ENCODE results near the gene CFAP20. TPM values are rescaled to one million over a fixed set of nuclear protein-coding genes. Genes with fewer than 3 reads are reported as not detected.

Gene CFAP20
- total RNA-seq, 1 experiment from 2014 or later, result 36.9 TPM

GRCh38 chr16:58170223-58170622, 41.0 kb upstream of the CFAP20 start:
- POLR2A ChIA-PET, result interaction anchor here (0.7 to 1.0 kb wide), 2 partner anchors 20 to 219 kb away, joined by 3 read pairs; no protein-coding TSS in a partner anchor
- Mint-ChIP-seq H3K9me3 (ENCODE audit: unreplicated experiment) (no peaks in the 10 kb centered on the region), H3K36me3 (ENCODE audit: insufficient read depth, unreplicated experiment) (peaks cover 81% of the 10 kb centered on the region), H3K4me3 (ENCODE audit: unreplicated experiment) (no peak overlapping the region), H3K4me1 (ENCODE audit: insufficient read depth, unreplicated experiment) (no peaks in the 10 kb centered on the region), H3K27ac (ENCODE audit: low read depth, unreplicated experiment) (no peak overlapping the region), H3K27me3 (ENCODE audit: insufficient read depth, unreplicated experiment) (no peaks in the 10 kb centered on the region)
- BruUV-seq (replicated peaks), result no TSS peak
- CTCF ChIA-PET, result interaction anchor here (0.7 kb wide), 2 partner anchors 41 to 151 kb away, joined by 3 to 4 read pairs; no protein-coding TSS in a partner anchor
- DNase-seq (ENCODE audit: unreplicated experiment), result no peak
- intact Hi-C loops (cut with micrococcal nuclease), result no loop called here
- TF ChIP-seq, protein P1, sequence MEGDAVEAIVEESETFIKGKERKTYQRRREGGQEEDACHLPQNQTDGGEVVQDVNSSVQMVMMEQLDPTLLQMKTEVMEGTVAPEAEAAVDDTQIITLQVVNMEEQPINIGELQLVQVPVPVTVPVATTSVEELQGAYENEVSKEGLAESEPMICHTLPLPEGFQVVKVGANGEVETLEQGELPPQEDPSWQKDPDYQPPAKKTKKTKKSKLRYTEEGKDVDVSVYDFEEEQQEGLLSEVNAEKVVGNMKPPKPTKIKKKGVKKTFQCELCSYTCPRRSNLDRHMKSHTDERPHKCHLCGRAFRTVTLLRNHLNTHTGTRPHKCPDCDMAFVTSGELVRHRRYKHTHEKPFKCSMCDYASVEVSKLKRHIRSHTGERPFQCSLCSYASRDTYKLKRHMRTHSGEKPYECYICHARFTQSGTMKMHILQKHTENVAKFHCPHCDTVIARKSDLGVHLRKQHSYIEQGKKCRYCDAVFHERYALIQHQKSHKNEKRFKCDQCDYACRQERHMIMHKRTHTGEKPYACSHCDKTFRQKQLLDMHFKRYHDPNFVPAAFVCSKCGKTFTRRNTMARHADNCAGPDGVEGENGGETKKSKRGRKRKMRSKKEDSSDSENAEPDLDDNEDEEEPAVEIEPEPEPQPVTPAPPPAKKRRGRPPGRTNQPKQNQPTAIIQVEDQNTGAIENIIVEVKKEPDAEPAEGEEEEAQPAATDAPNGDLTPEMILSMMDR (IDR thresholded peaks at IDR 0.05; ENCODE audit: unreplicated experiment), result no peak

DNA sequence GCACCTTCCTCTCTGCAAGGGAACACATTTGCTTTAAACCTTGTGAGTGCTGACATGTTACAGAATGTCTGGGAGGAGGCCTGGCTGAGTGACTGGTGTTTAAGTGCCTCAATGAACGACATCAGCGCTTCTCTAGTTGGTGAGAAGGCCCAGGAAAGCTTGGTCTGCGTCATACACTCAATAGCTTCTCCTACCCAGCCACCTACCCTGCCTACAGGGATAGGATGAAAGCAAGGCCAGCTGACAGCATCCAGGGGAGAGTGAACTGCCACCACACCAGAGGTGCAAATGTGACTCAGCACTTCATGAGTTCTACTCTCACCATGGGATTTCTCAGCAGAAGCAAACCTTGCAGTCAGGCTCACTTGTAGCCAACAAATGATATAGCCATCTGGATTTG, 31.7 kb upstream of the CFAP20 start:
- H3K36me3 Mint-ChIP-seq (ENCODE audit: insufficient read depth, unreplicated experiment), result peaks cover 49% of the 10 kb centered on the region
- TF ChIP-seq, protein P1 (IDR thresholded peaks at IDR 0.05; ENCODE audit: unreplicated experiment), result no peak
- BruUV-seq (replicated peaks), result no TSS peak
- intact Hi-C loops (cut with micrococcal nuclease), result no loop called here
- H3K4me1 Mint-ChIP-seq (ENCODE audit: insufficient read depth, unreplicated experiment), result no peaks in the 10 kb centered on the region
- H3K27me3 Mint-ChIP-seq (ENCODE audit: insufficient read depth, unreplicated experiment), result no peaks in the 10 kb centered on the region
- H3K27ac Mint-ChIP-seq (ENCODE audit: low read depth, unreplicated experiment), result no peak overlapping the region
- no peaks in the 10 kb centered on the region for H3K9me3 Mint-ChIP-seq (ENCODE audit: unreplicated experiment)
- no peak overlapping the region for H3K4me3 Mint-ChIP-seq (ENCODE audit: unreplicated experiment)
- no peak for DNase-seq (ENCODE audit: unreplicated experiment)
- ChIA-PET CTCF (interaction anchor here (0.5 kb wide), 1 partner anchor 22 kb away, joined by 7 read pairs; no protein-coding TSS in a partner anchor), POLR2A (interaction anchor here (0.6 kb wide), 1 partner anchor 356 kb away, joined by 3 read pairs; no protein-coding TSS in a partner anchor)

GRCh38 chr16:58158725-58159124, 29.5 kb upstream of the CFAP20 start:
- Mint-ChIP-seq H3K36me3 (ENCODE audit: insufficient read depth, unreplicated experiment) (peaks cover 27% of the 10 kb centered on the region), H3K27me3 (ENCODE audit: insufficient read depth, unreplicated experiment) (no peaks in the 10 kb centered on the region), H3K9me3 (ENCODE audit: unreplicated experiment) (no peaks in the 10 kb centered on the region), H3K4me3 (ENCODE audit: unreplicated experiment) (no peak overlapping the region), H3K27ac (ENCODE audit: low read depth, unreplicated experiment) (no peak overlapping the region), H3K4me1 (ENCODE audit: insufficient read depth, unreplicated experiment) (no peaks in the 10 kb centered on the region)
- no TSS peak for BruUV-seq (replicated peaks)
- ChIA-PET POLR2A (interaction anchor here (1.4 kb wide), 1 partner anchor 16 kb away, joined by 4 read pairs; no protein-coding TSS in a partner anchor), CTCF (interaction anchor here (0.8 kb wide), 1 partner anchor 17 kb away, joined by 3 read pairs; no protein-coding TSS in a partner anchor)
- intact Hi-C loops (cut with micrococcal nuclease), result no loop called here
- no peak for DNase-seq (ENCODE audit: unreplicated experiment)
- TF ChIP-seq, protein P1 (IDR thresholded peaks at IDR 0.05; ENCODE audit: unreplicated experiment), result no peak

- H3K27ac Mint-ChIP-seq (ENCODE audit: low read depth, unreplicated experiment), result peak overlapping the region; percentile 26
- TF ChIP-seq, protein P1 (IDR thresholded peaks at IDR 0.05; ENCODE audit: unreplicated experiment), result no peak
- ChIA-PET CTCF (interaction anchor here (0.8 kb wide), 1 partner anchor 17 kb away, joined by 3 read pairs; no protein-coding TSS in a partner anchor), POLR2A (interaction anchor here (1.4 kb wide), 1 partner anchor 17 kb away, joined by 4 read pairs; no protein-coding TSS in a partner anchor)
- intact Hi-C loops (cut with micrococcal nuclease), result no loop called here
- H3K27me3 Mint-ChIP-seq (ENCODE audit: insufficient read depth, unreplicated experiment), result no peaks in the 10 kb centered on the region
- no peaks in the 10 kb centered on the region for H3K9me3 Mint-ChIP-seq (ENCODE audit: unreplicated experiment)
- peaks cover 21% of the 10 kb centered on the region for H3K36me3 Mint-ChIP-seq (ENCODE audit: insufficient read depth, unreplicated experiment)
- no TSS peak for BruUV-seq (replicated peaks)
- no peak for DNase-seq (ENCODE audit: unreplicated experiment)
- no peak overlapping the region for H3K4me3 Mint-ChIP-seq (ENCODE audit: unreplicated experiment)
- no peaks in the 10 kb centered on the region for H3K4me1 Mint-ChIP-seq (ENCODE audit: insufficient read depth, unreplicated experiment)
These were observed 28.9 kb upstream of the CFAP20 start for GRCh38 chr16:58157951-58158540.
